Measurements from ENCODE around the gene ZNF423. TPM values are rescaled to one million over a fixed set of nuclear protein-coding genes. Genes with fewer than 3 reads are reported as not detected.

The ZNF423 gene
- total and polyA plus RNA-seq, 2 experiments from 2014 or later, result 14.9 to 41.8 TPM

- Mint-ChIP-seq H3K4me1 (peaks cover 23% of the 10 kb centered on the region), H3K36me3 (ENCODE audit: low read depth) (no peaks in the 10 kb centered on the region), H3K4me3 (no peak overlapping the region), H3K9me3 (no peaks in the 10 kb centered on the region), H3K27ac (no peak overlapping the region), H3K27me3 (ENCODE audit: insufficient read depth, low read depth, poor library complexity) (peaks cover 5% of the 10 kb centered on the region)
- no peak for DNase-seq (ENCODE audit: low spot score)
- Histone ChIP-seq H4K20me1 (replicated peaks; ENCODE audit: insufficient read depth) (no peaks in the 10 kb centered on the region; the same call in 1 of the 2 replicates), H3K4me1 (ENCODE audit: insufficient read depth) (peaks cover 17% of the 10 kb centered on the region), H3K36me3 (ENCODE audit: insufficient read depth) (no peaks in the 10 kb centered on the region), H3K9me2 (ENCODE audit: insufficient read depth) (no peaks in the 10 kb centered on the region), H3K79me2 (replicated peaks; ENCODE audit: insufficient read depth) (no peaks in the 10 kb centered on the region; the same call in 1 of the 2 replicates), H3K27me3 (ENCODE audit: insufficient read depth) (no peaks in the 10 kb centered on the region), H2AFZ (no peak overlapping the region), H3F3A (replicated peaks; ENCODE audit: low read depth) (no peaks in the 10 kb centered on the region), H3K27ac (ENCODE audit: low read depth) (no peak overlapping the region), H3K4me2 (peak overlapping the region; percentile 49; the same call in 1 of the 2 replicates), H3K4me3 (no peak overlapping the region)
- TF ChIP-seq CREB1 (CRISPR knock-in tag; IDR thresholded peaks at IDR 0.05; ENCODE audit: low read depth) (no peak), ZNF114 (CRISPR knock-in tag; IDR thresholded peaks at IDR 0.05) (no peak), ZNF331 (CRISPR knock-in tag; IDR thresholded peaks at IDR 0.05; ENCODE audit: low read depth) (no peak), JUNB (IDR thresholded peaks at IDR 0.05; ENCODE audit: unreplicated experiment) (no peak), EZH2 (IDR thresholded peaks at IDR 0.05; ENCODE audit: low read depth, unreplicated experiment) (no peak), REST (IDR thresholded peaks at IDR 0.05; ENCODE audit: unreplicated experiment) (no peak), CTCF (conservative IDR thresholded peaks at IDR 0.05; ENCODE audit: low read depth in 2 of 2) (no peak), ZNF462 (CRISPR knock-in tag; IDR thresholded peaks at IDR 0.05) (no peak), STAT1 (IDR thresholded peaks at IDR 0.05; ENCODE audit: unreplicated experiment) (no peak), ETS1 (IDR thresholded peaks at IDR 0.05) (no peak)
- ATAC-seq, result peak; percentile 81
Measured at GRCh38 chr16:49608098-49608497, 247.8 kb downstream of the ZNF423 start.
